Upper lobe of left lung (tissue), 4 donors: ENCODE measurements around the gene JAZF1.

Experiments used
- CTCF ChIP-seq, 6 experiments: fragments of 450-650 bp in 4 of 6; fragments of 200-600 bp in 2 of 6; sonication (generic) in 2 of 6; IDR thresholded peaks; one replicate each; pipeline ENCODE4 v1.5.1; 2016 to 2019; ENCODE audit warnings: antibody characterized with exemption in 6 of 6
- POLR2A ChIP-seq, 4 donors: fragments of 450-650 bp; IDR thresholded peaks; one replicate each; pipeline ENCODE4 v1.5.1; 2016 to 2017; ENCODE audit warnings: antibody characterized with exemption in 4 of 4, mild to moderate bottlenecking in 2 of 4

GRCh38 chr7:28160551-28160991 is 20.0 kb downstream of the JAZF1 start:
- no peak for TF ChIP-seq CTCF (IDR thresholded peaks at IDR 0.05)
- TF ChIP-seq POLR2A (IDR thresholded peaks at IDR 0.05): no peak
